Parathyroid adenoma (tissue), 2 donors: Measurements from ENCODE around the gene ZNRF3.

ENCODE experiments used
- H2AFZ ChIP-seq: fragments of 300-600 bp; sonication (generic); one replicate; pipeline ENCODE4 v1.7.0; 2017; ENCODE audit warnings: antibody characterized with exemption, mild to moderate bottlenecking
- H3K27ac ChIP-seq: fragments of 300-600 bp; sonication (generic); one replicate; pipeline ENCODE4 v1.7.0; 2017
- H3K27me3 ChIP-seq: fragments of 300-600 bp; sonication (generic); one replicate; pipeline ENCODE4 v1.7.0; 2017; ENCODE audit warnings: low read length; ENCODE audit not compliant: control insufficient read depth, insufficient read depth
- H3K36me3 ChIP-seq: fragments of 300-600 bp; sonication (generic); one replicate; pipeline ENCODE4 v1.7.0; 2017; ENCODE audit warnings: low read length; ENCODE audit not compliant: control insufficient read depth, insufficient read depth
- H3K4me1 ChIP-seq: fragments of 300-600 bp; sonication (generic); one replicate; pipeline ENCODE4 v1.7.0; 2017; ENCODE audit warnings: control low read depth
- H3K4me2 ChIP-seq: fragments of 300-600 bp; sonication (generic); one replicate; pipeline ENCODE4 v1.7.0; 2017; ENCODE audit warnings: low read length
- H3K4me3 ChIP-seq: fragments of 300-600 bp; sonication (generic); one replicate; pipeline ENCODE4 v1.7.0; 2017; ENCODE audit warnings: low read depth, low read length
- H3K79me2 ChIP-seq: fragments of 300-600 bp; sonication (generic); one replicate; pipeline ENCODE4 v1.7.0; 2017; ENCODE audit warnings: control low read depth
- H3K9ac ChIP-seq: fragments of 300-600 bp; sonication (generic); one replicate; pipeline ENCODE4 v1.7.0; 2017; ENCODE audit warnings: mild to moderate bottlenecking
- H3K9me3 ChIP-seq: fragments of 300-600 bp; sonication (generic); one replicate; pipeline ENCODE4 v1.7.0; 2017; ENCODE audit warnings: low read length; ENCODE audit not compliant: control insufficient read depth
- CTCF ChIP-seq: fragments of 300-600 bp; sonication (generic); IDR thresholded peaks from one replicate; pipeline ENCODE4 v1.7.0; 2017; ENCODE audit warnings: antibody characterized with exemption, mild to moderate bottlenecking
- donor health status: primary hyperparathyroidism.

Gene ZNRF3

DNA sequence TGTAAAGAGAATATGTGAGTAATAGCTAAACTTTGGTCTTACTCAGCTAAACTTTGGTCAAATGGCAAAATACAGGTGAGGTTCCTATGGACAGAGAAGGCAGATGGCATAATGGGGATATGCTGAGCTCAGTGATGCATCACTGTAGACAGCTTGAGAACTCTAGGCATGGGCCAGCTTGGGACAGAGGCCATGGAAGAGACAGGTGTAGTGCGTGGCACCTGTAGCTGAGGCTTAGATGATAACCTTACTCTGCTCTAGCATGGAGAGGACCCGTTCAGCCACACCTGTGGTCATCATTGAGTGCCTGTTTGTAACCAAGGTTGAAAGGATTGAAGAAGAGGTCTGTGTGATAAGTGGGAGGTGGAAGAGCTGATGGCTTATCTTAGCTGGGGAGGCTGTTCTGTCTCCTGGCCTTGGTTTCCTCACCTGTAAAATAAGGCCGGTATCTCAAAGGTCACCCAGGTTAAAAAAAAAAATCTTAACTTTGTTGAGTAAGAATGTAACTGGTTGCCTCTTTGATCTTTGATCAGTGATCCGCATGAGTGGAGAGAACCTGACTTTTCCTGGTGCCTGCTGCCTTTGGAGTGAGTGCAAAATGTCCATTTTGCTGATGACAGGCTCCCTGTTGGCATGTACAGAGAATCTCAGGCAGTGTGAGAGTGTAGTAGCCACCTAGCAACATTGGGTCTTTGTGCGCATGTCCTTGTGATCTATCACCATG lies 48.6 kb downstream of the ZNRF3 start:
- Histone ChIP-seq H3K4me1 (peaks cover 3% of the 10 kb centered on the region), H3K27ac (no peak overlapping the region)

GRCh38 chr22:28933321-28933720 lies 49.9 kb downstream of the ZNRF3 start:
- Histone ChIP-seq H3K27ac (no peak overlapping the region), H2AFZ (no peak overlapping the region), H3K36me3 (no peaks in the 10 kb centered on the region), H3K4me2 (no peak overlapping the region), H3K4me3 (no peak overlapping the region), H3K4me1 (no peaks in the 10 kb centered on the region), H3K9me3 (no peaks in the 10 kb centered on the region), H3K27me3 (no peaks in the 10 kb centered on the region), H3K9ac (no peak overlapping the region), H3K79me2 (peaks cover 3% of the 10 kb centered on the region)
- no peak for TF ChIP-seq CTCF

More for the DNA sequence above, 48.6 kb downstream of the ZNRF3 start:
- peak overlapping the region; percentile 18 for H3K4me2 ChIP-seq
- H3K4me3 ChIP-seq: no peak overlapping the region
- H2AFZ ChIP-seq: no peak overlapping the region
- TF ChIP-seq CTCF: no peak
- H3K79me2 ChIP-seq: peaks cover 3% of the 10 kb centered on the region
- no peak overlapping the region for H3K9ac ChIP-seq
- H3K36me3 ChIP-seq: no peaks in the 10 kb centered on the region
- H3K27me3 ChIP-seq: no peaks in the 10 kb centered on the region
- H3K9me3 ChIP-seq: no peaks in the 10 kb centered on the region

GRCh38 chr22:28934026-28934425 lies 50.7 kb downstream of the ZNRF3 start:
- no peak overlapping the region for H3K9ac ChIP-seq
- no peak overlapping the region for H3K4me3 ChIP-seq
- no peak overlapping the region for H2AFZ ChIP-seq
- peaks cover 3% of the 10 kb centered on the region for H3K79me2 ChIP-seq
- H3K4me1 ChIP-seq: no peaks in the 10 kb centered on the region
- no peaks in the 10 kb centered on the region for H3K27me3 ChIP-seq
- no peaks in the 10 kb centered on the region for H3K9me3 ChIP-seq
- no peak overlapping the region for H3K27ac ChIP-seq
- no peak overlapping the region for H3K4me2 ChIP-seq
- H3K36me3 ChIP-seq: no peaks in the 10 kb centered on the region
- no peak for TF ChIP-seq CTCF

- no peaks in the 10 kb centered on the region for H3K36me3 ChIP-seq
- no peak overlapping the region for H3K27ac ChIP-seq
- H3K9ac ChIP-seq: no peak overlapping the region
- H2AFZ ChIP-seq: no peak overlapping the region
- no peak for TF ChIP-seq CTCF
- peaks cover 3% of the 10 kb centered on the region for H3K79me2 ChIP-seq
- H3K27me3 ChIP-seq: no peaks in the 10 kb centered on the region
- H3K9me3 ChIP-seq: no peaks in the 10 kb centered on the region
- H3K4me1 ChIP-seq: no peaks in the 10 kb centered on the region
- no peak overlapping the region for H3K4me3 ChIP-seq
- H3K4me2 ChIP-seq: no peak overlapping the region
Observed at GRCh38 chr22:28935140-28935539, 51.8 kb downstream of the ZNRF3 start.

DNA sequence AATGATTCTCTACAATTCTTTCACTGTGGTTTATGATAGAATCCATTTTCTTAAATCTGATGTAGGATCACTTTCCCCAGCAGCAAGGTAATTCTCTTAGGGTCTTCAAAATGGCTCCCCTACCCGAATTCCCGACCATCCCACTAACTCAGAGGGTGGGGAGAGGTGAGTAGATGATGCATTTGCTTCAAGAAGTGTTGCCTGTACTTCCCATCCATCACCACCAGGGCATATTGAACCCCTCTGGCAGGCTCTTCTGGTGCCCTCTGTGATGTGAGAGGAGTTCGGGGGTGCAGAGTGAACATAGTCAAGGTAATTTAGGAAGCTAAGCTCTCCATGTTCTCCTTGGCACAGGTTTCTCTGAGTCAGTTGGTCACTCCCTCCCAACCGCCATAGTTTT lies 52.3 kb downstream of the ZNRF3 start:
- Histone ChIP-seq H3K4me3 (no peak overlapping the region), H3K4me2 (no peak overlapping the region), H3K36me3 (no peaks in the 10 kb centered on the region), H3K4me1 (no peaks in the 10 kb centered on the region), H3K79me2 (peaks cover 3% of the 10 kb centered on the region), H3K27me3 (no peaks in the 10 kb centered on the region), H3K9ac (no peak overlapping the region), H3K9me3 (no peaks in the 10 kb centered on the region), H2AFZ (no peak overlapping the region), H3K27ac (no peak overlapping the region)
- TF ChIP-seq CTCF: no peak
